Measurements from ENCODE around the gene TRIM22.

DNA sequence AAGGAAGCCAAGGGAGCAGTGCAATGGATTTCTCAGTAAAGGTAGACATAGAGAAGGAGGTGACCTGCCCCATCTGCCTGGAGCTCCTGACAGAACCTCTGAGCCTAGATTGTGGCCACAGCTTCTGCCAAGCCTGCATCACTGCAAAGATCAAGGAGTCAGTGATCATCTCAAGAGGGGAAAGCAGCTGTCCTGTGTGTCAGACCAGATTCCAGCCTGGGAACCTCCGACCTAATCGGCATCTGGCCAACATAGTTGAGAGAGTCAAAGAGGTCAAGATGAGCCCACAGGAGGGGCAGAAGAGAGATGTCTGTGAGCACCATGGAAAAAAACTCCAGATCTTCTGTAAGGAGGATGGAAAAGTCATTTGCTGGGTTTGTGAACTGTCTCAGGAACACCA, 6.6 kb downstream of the TRIM22 start:
- TF ChIP-seq POLR2A (IDR thresholded peaks at IDR 0.05) (no peak), CTCF (IDR thresholded peaks at IDR 0.05) (no peak)
